GM12892 (cell line): ENCODE measurements around the gene SBK2.

Experiments
- POLR2A ChIP-seq: IDR thresholded peaks from 2 replicates; pipeline ENCODE4 v1.6.1; 2011; ENCODE audit warnings: low read depth, low read length, control low read depth
- TAF1 ChIP-seq: IDR thresholded peaks from 2 replicates; pipeline ENCODE4 v1.6.1; 2011; ENCODE audit warnings: low read depth, mild to moderate bottlenecking, control low read depth, low read length, borderline replicate concordance

DNA sequence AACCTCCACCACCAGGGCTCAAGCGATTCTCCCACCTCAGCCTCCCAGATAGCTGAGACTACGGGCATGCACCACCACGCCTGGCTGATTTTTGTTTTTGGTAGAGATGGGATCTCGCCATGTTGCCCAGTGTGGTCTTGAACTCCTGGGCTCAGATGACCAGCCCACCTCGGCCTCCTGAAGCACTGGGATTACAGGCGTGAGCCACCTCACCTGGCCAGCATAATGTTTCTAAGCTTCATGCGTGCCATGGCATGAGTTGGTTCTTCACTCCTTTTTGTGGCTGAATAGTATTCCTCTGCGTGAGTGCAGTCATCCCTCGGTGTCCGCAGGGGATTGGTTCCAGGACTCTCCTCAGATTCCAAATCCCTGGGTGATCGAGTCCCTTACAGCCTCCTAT lies 47.9 kb upstream of the SBK2 start:
- TF ChIP-seq TAF1 (no peak), POLR2A (no peak)
